Hepatocyte (in vitro differentiated cells): ENCODE results near the gene FUCA2.

ENCODE experiments used
- EZH2 ChIP-seq: fragments of 200-600 bp; sonication (generic); IDR thresholded peaks from 2 replicates; pipeline ENCODE4 v1.6.1; 2016; ENCODE audit warnings: antibody characterized with exemption, mild to moderate bottlenecking, borderline replicate concordance
- TF ChIP-seq, protein P1 (sequence below): fragments of 200-600 bp; sonication (generic); IDR thresholded peaks from 2 replicates; pipeline ENCODE4 v1.5.1; 2016; ENCODE audit warnings: antibody characterized with exemption, mild to moderate bottlenecking; ENCODE audit not compliant: poor library complexity

DNA sequence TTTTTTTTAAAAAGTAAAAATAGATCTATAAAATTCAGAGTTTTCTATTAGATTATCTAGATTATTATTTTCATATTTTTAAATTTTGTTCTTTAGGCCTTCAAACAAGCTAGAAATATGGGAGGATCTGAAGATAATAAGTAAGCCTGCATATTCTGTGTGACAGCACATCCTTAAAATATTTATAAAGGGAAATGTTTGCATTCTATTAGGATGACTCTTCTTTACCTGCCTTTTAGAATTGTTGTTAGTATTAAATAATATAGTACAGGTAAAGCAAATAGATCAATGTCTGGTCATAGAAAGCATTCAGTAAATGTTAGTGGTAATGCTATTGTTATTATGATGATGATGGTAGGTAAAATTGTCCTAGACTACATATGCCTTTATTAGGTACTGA, 43.5 kb downstream of the FUCA2 start:
- TF ChIP-seq, protein P1, sequence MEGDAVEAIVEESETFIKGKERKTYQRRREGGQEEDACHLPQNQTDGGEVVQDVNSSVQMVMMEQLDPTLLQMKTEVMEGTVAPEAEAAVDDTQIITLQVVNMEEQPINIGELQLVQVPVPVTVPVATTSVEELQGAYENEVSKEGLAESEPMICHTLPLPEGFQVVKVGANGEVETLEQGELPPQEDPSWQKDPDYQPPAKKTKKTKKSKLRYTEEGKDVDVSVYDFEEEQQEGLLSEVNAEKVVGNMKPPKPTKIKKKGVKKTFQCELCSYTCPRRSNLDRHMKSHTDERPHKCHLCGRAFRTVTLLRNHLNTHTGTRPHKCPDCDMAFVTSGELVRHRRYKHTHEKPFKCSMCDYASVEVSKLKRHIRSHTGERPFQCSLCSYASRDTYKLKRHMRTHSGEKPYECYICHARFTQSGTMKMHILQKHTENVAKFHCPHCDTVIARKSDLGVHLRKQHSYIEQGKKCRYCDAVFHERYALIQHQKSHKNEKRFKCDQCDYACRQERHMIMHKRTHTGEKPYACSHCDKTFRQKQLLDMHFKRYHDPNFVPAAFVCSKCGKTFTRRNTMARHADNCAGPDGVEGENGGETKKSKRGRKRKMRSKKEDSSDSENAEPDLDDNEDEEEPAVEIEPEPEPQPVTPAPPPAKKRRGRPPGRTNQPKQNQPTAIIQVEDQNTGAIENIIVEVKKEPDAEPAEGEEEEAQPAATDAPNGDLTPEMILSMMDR, result no peak
- no peak for TF ChIP-seq EZH2
